Stimulated activated memory B cell treated with anti-CD40 and anti-IgM and Interleukin-4, amounts not matched to agents 10 μg/mL and 1 μg/mL and 100 μg/mL, for 72 hours (primary cell): ENCODE results near the gene TAF15.
A peak's percentile ranks its signal among the peaks of the same experiment; 100 is the strongest.

Experiments used
- ATAC-seq: fragments of 150-1000 bp; cut with Tn5 transposase; 2 replicates; pipeline ENCODE4 v1.10.0; 2021
- H3K27ac Mint-ChIP-seq: one replicate; pipeline ENCODE4 v1.8.0; 2022; ENCODE audit warnings: mild to moderate bottlenecking, mixed read lengths
- H3K27me3 Mint-ChIP-seq: one replicate; pipeline ENCODE4 v1.8.0; 2022; ENCODE audit warnings: mixed read lengths
- H3K36me3 Mint-ChIP-seq: one replicate; pipeline ENCODE4 v1.8.0; 2022; ENCODE audit warnings: mixed read lengths
- H3K4me1 Mint-ChIP-seq: one replicate; pipeline ENCODE4 v1.8.0; 2022; ENCODE audit warnings: mixed read lengths
- H3K4me3 Mint-ChIP-seq: one replicate; pipeline ENCODE4 v1.8.0; 2022; ENCODE audit warnings: mild to moderate bottlenecking, moderate library complexity, mixed read lengths
- H3K9me3 Mint-ChIP-seq: one replicate; pipeline ENCODE4 v1.8.0; 2022; ENCODE audit warnings: mixed read lengths

The TAF15 gene

GRCh38 chr17:35808962-35809854 is at the start of gene TAF15:
Gene TAF15 (plus strand): TSS chr17:35809484. CDS start chr17:35809570, 86 bp downstream.
- peak; percentile 98 for ATAC-seq
- H3K9me3 Mint-ChIP-seq: no peaks in the 10 kb centered on the region
- peak within 1 kb of the TSS; percentile 96 for H3K4me3 Mint-ChIP-seq
- no peaks in the 10 kb centered on the region for H3K27me3 Mint-ChIP-seq
- H3K36me3 Mint-ChIP-seq: peaks cover 10% of the 10 kb centered on the region
- peak within 1 kb of the TSS; percentile 99 for H3K27ac Mint-ChIP-seq
- H3K4me1 Mint-ChIP-seq: peaks cover 40% of the 10 kb centered on the region

DNA sequence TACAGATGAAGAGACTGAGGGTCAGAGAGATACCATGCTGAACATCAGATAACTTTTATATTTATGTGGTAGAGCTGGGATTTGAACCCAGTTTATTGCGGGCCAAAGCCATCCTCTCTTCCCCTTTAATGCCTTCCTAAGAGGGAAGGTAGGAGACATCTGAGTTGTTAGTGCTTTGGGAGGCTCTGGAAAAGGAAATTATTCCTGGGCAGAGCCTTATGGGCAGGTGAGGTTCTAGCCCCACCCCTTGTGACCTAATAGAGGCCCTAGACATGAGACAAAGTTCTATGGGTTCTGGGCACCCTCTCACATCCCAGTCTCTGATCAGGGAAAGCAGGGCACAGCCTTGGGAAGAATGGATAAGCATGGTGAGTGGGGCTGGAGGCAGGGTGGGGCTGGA is 48.7 kb upstream of the TAF15 start, which contains the start of gene C17orf50:
Gene C17orf50 (plus strand): TSS at position 301 of the 400 bp plus-strand sequence. CDS start 55 bp downstream, at position 356.
- ATAC-seq: no peak
- Mint-ChIP-seq H3K36me3 (no peaks in the 10 kb centered on the region), H3K4me3 (no peak within 1 kb of the TSS), H3K27ac (no peak within 1 kb of the TSS), H3K9me3 (no peaks in the 10 kb centered on the region), H3K4me1 (peaks cover 16% of the 10 kb centered on the region), H3K27me3 (no peaks in the 10 kb centered on the region)

GRCh38 chr17:35761601-35762000 is 47.7 kb upstream of the TAF15 start:
- peaks cover 9% of the 10 kb centered on the region for H3K4me1 Mint-ChIP-seq
- ATAC-seq: no peak
- H3K9me3 Mint-ChIP-seq: no peaks in the 10 kb centered on the region
- no peaks in the 10 kb centered on the region for H3K36me3 Mint-ChIP-seq
- H3K4me3 Mint-ChIP-seq: no peak overlapping the region
- H3K27ac Mint-ChIP-seq: no peak overlapping the region
- no peaks in the 10 kb centered on the region for H3K27me3 Mint-ChIP-seq

DNA sequence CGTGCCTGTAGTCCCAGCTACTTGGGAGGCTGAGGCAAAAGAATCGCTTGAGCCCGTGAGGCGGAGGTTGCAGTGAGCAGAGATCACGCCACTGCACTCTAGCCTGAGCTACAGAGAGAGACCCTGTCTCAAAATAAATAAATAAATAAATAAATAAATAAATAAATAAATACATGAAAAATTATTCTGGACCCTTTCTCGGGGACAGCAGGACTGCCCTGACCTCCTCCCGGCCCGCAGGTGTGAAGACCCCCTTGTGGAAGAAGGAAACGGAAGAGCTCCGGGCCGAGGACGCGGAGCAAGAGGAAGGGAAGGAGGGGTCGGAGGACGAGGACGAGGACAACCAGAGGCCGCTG is 45.5 kb upstream of the TAF15 start:
- no peak overlapping the region for H3K27ac Mint-ChIP-seq
- H3K4me3 Mint-ChIP-seq: peak overlapping the region; percentile 94
- ATAC-seq: no peak
- H3K36me3 Mint-ChIP-seq: no peaks in the 10 kb centered on the region
- H3K27me3 Mint-ChIP-seq: no peaks in the 10 kb centered on the region
- H3K9me3 Mint-ChIP-seq: no peaks in the 10 kb centered on the region
- H3K4me1 Mint-ChIP-seq: peaks cover 9% of the 10 kb centered on the region

DNA sequence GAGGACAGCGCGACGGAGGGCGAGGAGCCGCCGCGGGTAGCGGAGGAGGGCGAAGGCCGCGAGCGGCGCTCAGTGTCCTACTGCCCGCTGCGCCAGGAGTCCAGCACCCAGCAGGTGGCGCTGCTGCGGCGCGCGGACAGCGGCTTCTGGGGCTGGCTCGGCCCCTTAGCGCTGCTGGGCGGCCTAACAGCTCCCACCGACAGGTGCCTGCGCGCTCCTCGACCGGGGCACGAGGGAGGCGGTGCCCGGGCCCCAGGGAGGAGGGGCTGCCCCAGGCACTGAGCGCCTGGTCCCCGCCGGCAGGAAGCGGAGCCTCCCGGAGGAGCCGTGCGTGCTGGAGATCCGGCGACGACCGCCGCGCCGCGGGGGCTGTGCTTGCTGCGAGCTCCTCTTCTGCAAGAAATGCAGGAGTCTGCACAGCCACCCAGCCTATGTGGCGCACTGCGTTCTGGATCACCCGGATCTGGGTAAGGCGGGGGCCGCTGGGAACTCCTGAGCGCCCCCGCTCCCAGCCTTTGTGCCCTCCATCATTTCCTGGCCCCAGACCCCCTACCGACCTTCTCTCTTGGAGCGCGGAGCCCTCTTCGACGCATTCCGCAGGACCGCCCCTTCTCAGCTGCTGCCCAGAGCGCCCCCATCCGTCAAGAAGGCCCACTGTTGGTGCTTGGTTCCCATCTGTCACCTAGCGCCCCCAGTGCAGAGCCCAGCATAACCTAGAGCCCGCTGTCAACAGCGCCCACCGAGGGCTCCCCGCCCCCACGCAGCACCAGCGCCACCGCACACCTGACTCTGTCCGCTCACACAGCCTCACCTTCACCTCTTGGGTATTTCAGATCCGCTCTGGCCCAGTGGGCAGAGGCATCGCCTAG is 44.9 kb upstream of the TAF15 start:
- Mint-ChIP-seq H3K4me3 (peak overlapping the region; percentile 94), H3K36me3 (no peaks in the 10 kb centered on the region), H3K27me3 (peaks cover 4% of the 10 kb centered on the region), H3K9me3 (no peaks in the 10 kb centered on the region), H3K27ac (peak overlapping the region; percentile 61), H3K4me1 (peaks cover 9% of the 10 kb centered on the region)
- ATAC-seq: peak; percentile 96

GRCh38 chr17:35765086-35765710 is 44.1 kb upstream of the TAF15 start:
- ATAC-seq: no peak
- Mint-ChIP-seq H3K9me3 (no peaks in the 10 kb centered on the region), H3K27ac (peak overlapping the region; percentile 61), H3K4me1 (peaks cover 9% of the 10 kb centered on the region), H3K4me3 (peak overlapping the region; percentile 94), H3K27me3 (peaks cover 10% of the 10 kb centered on the region), H3K36me3 (no peaks in the 10 kb centered on the region)

- no peaks in the 10 kb centered on the region for H3K36me3 Mint-ChIP-seq
- no peak for ATAC-seq
- H3K27ac Mint-ChIP-seq: no peak overlapping the region
- peaks cover 9% of the 10 kb centered on the region for H3K4me1 Mint-ChIP-seq
- peaks cover 10% of the 10 kb centered on the region for H3K27me3 Mint-ChIP-seq
- H3K4me3 Mint-ChIP-seq: no peak overlapping the region
- H3K9me3 Mint-ChIP-seq: no peaks in the 10 kb centered on the region
Observed at GRCh38 chr17:35765756-35766488, 43.4 kb upstream of the TAF15 start.

GRCh38 chr17:35766489-35766877 is 42.8 kb upstream of the TAF15 start:
- H3K27ac Mint-ChIP-seq: no peak overlapping the region
- H3K4me1 Mint-ChIP-seq: peaks cover 9% of the 10 kb centered on the region
- peaks cover 10% of the 10 kb centered on the region for H3K27me3 Mint-ChIP-seq
- H3K36me3 Mint-ChIP-seq: no peaks in the 10 kb centered on the region
- no peak for ATAC-seq
- H3K9me3 Mint-ChIP-seq: no peaks in the 10 kb centered on the region
- no peak overlapping the region for H3K4me3 Mint-ChIP-seq

GRCh38 chr17:35766903-35767510 is 42.3 kb upstream of the TAF15 start:
- H3K36me3 Mint-ChIP-seq: no peaks in the 10 kb centered on the region
- peaks cover 9% of the 10 kb centered on the region for H3K4me1 Mint-ChIP-seq
- H3K27me3 Mint-ChIP-seq: peaks cover 13% of the 10 kb centered on the region
- H3K27ac Mint-ChIP-seq: no peak overlapping the region
- no peak for ATAC-seq
- no peaks in the 10 kb centered on the region for H3K9me3 Mint-ChIP-seq
- no peak overlapping the region for H3K4me3 Mint-ChIP-seq

- ATAC-seq: no peak
- Mint-ChIP-seq H3K27ac (no peak overlapping the region), H3K4me1 (peaks cover 9% of the 10 kb centered on the region), H3K27me3 (peaks cover 31% of the 10 kb centered on the region), H3K36me3 (no peaks in the 10 kb centered on the region), H3K4me3 (no peak overlapping the region), H3K9me3 (no peaks in the 10 kb centered on the region)
Observed at GRCh38 chr17:35768797-35769196, 40.5 kb upstream of the TAF15 start.

GRCh38 chr17:35769895-35770486 is 39.3 kb upstream of the TAF15 start:
- peaks cover 2% of the 10 kb centered on the region for H3K4me1 Mint-ChIP-seq
- no peaks in the 10 kb centered on the region for H3K9me3 Mint-ChIP-seq
- no peak overlapping the region for H3K27ac Mint-ChIP-seq
- H3K36me3 Mint-ChIP-seq: no peaks in the 10 kb centered on the region
- no peak overlapping the region for H3K4me3 Mint-ChIP-seq
- H3K27me3 Mint-ChIP-seq: peaks cover 43% of the 10 kb centered on the region
- ATAC-seq: no peak

DNA sequence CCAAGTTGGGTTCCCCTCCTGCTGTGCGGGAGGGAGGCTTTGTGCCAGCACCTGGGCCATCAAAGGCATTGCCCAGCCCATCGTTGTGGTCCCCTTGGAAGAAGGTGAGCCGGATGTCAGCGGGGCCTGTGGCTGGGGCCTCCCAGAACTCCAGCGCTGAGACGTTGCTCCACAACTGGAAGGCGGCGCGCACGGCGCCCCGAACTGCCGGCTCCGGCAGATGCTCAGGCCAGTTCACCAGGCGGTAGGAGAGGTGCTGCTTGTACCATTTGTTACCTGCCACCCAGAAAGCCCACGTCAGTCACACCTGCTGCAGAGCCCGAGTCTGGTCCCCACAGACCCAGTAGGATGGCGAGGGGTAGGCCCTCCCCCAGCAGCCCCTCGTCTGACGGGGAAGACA is 36.2 kb upstream of the TAF15 start:
- Mint-ChIP-seq H3K9me3 (no peaks in the 10 kb centered on the region), H3K27ac (no peak overlapping the region), H3K4me3 (no peak overlapping the region), H3K36me3 (no peaks in the 10 kb centered on the region), H3K4me1 (no peaks in the 10 kb centered on the region), H3K27me3 (peaks cover 57% of the 10 kb centered on the region)
- ATAC-seq: peak; percentile 5

DNA sequence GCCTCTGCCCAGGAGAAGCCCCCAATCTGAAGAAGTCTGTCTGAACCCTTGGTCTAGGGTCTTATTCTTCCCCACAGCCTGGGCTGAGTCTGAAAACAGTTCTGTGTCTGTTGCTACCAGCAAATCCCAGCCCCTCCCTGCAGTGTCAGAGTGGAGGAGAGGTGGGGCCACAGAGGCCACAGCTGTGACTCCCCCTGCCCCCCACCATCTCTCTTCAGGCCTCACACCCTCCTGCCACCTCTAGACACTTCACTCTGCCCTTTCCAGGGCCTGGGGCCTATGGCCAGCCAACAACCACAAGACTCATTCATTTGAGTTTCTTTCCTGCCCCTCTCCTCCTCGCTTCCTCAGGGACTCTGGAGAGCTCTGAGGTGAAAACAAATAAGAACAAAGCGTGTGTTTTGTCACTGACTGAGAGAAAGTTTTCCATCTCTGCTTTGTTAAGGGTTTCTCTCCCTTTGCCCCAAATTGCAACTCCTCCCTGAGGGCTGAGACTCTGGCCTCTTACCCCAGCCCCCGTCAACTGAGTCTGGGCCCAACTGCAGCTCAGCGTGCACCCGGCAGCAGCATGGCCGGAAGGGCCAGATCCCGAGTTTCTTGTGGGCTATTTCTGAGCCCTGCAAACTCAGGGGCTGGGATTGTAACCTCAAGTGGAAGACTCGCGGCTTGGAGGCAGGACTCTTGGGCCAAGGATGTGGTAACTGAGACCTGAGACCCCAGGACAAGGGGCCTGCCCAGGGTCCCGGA is 35.4 kb upstream of the TAF15 start:
- H3K4me1 Mint-ChIP-seq: no peaks in the 10 kb centered on the region
- H3K27ac Mint-ChIP-seq: no peak overlapping the region

More for the DNA sequence above, 35.4 kb upstream of the TAF15 start:
- Mint-ChIP-seq H3K9me3 (no peaks in the 10 kb centered on the region), H3K4me3 (no peak overlapping the region), H3K36me3 (no peaks in the 10 kb centered on the region), H3K27me3 (peaks cover 61% of the 10 kb centered on the region)
- ATAC-seq: no peak
